ENCODE measurements around the gene AQP7.
"Not testable (repeated sequence)": the region's sequence is repeated elsewhere in the genome, so short reads cannot be mapped to it uniquely, and the experiment has no call there.

Gene AQP7

GRCh38 chr9:33395159-33395879 is 7.0 kb downstream of the AQP7 start:
- not testable (repeated sequence) for DNase-seq (ENCODE audit: low read depth)

GRCh38 chr9:33393986-33394385 is 8.4 kb downstream of the AQP7 start:
- not testable (repeated sequence) for DNase-seq (ENCODE audit: low read depth)

- DNase-seq (ENCODE audit: low read depth) = no peak
Observed at GRCh38 chr9:33393581-33393980, 8.8 kb downstream of the AQP7 start.

GRCh38 chr9:33392591-33393021 is 9.8 kb downstream of the AQP7 start:
- DNase-seq (ENCODE audit: low read depth) = not testable (repeated sequence)

GRCh38 chr9:33391111-33391771 is 11.1 kb downstream of the AQP7 start:
- DNase-seq (ENCODE audit: low read depth) = peak; percentile 93

- DNase-seq (ENCODE audit: low read depth) = no peak
Observed at GRCh38 chr9:33388110-33388994, 14.0 kb downstream of the AQP7 start.

GRCh38 chr9:33386998-33387397 is 15.4 kb downstream of the AQP7 start:
- not testable (repeated sequence) for DNase-seq (ENCODE audit: low read depth)

- DNase-seq (ENCODE audit: low read depth) = not testable (repeated sequence)
Observed at GRCh38 chr9:33386641-33386996, 15.7 kb downstream of the AQP7 start.

GRCh38 chr9:33385979-33386640 is 16.3 kb downstream of the AQP7 start:
- DNase-seq (ENCODE audit: low read depth) = not testable (repeated sequence)

- DNase-seq (ENCODE audit: low read depth) = not testable (repeated sequence)
Observed at GRCh38 chr9:33385536-33385935, 16.8 kb downstream of the AQP7 start.

GRCh38 chr9:33383396-33383795 is 19.0 kb downstream of the AQP7 start:
- DNase-seq (ENCODE audit: low read depth) = not testable (repeated sequence)

- peak; percentile 31 for DNase-seq (ENCODE audit: low read depth)
Observed at GRCh38 chr9:33382397-33382796, 20.0 kb downstream of the AQP7 start.

GRCh38 chr9:33381231-33381791 is 21.1 kb downstream of the AQP7 start:
- DNase-seq (ENCODE audit: low read depth) = peak; percentile 9

GRCh38 chr9:33380390-33381094 is 21.8 kb downstream of the AQP7 start:
- DNase-seq (ENCODE audit: low read depth) = no peak

- DNase-seq (ENCODE audit: low read depth) = no peak
Observed at GRCh38 chr9:33379666-33380389, 22.5 kb downstream of the AQP7 start.

- DNase-seq (ENCODE audit: low read depth) = no peak
Observed at GRCh38 chr9:33378121-33378795, 24.1 kb downstream of the AQP7 start.

GRCh38 chr9:33377089-33377715 is 25.2 kb downstream of the AQP7 start:
- DNase-seq (ENCODE audit: low read depth) = no peak

GRCh38 chr9:33375841-33376321 is 26.5 kb downstream of the AQP7 start:
- no peak for DNase-seq (ENCODE audit: low read depth)

GRCh38 chr9:33375238-33375840 is 27.0 kb downstream of the AQP7 start:
- no peak for DNase-seq (ENCODE audit: low read depth)
